ENCODE measurements around the gene NT5DC4. TPM values are rescaled to one million over a fixed set of nuclear protein-coding genes. Genes with fewer than 3 reads are reported as not detected.

The NT5DC4 gene
- total RNA-seq, 1 donor from 2014 or later = not detected

GRCh38 chr2:112682101-112682500 lies 38.7 kb upstream of the NT5DC4 start:
- Histone ChIP-seq H3K36me3 (ENCODE audit: control insufficient read depth, insufficient read depth, low read length) (no peaks in the 10 kb centered on the region), H3K27me3 (ENCODE audit: control insufficient read depth, insufficient read depth, low read length) (no peaks in the 10 kb centered on the region), H3K4me3 (ENCODE audit: low read depth, low read length) (no peak overlapping the region)
- no peak for TF ChIP-seq CTCF (IDR thresholded peaks at IDR 0.05; ENCODE audit: insufficient read depth, low read length, severe bottlenecking)
- FAIRE-seq (no peak), DNase-seq (ENCODE audit: low read depth) (no peak)

GRCh38 chr2:112683550-112684414 lies 37.0 kb upstream of the NT5DC4 start:
- H3K36me3 ChIP-seq (ENCODE audit: control insufficient read depth, insufficient read depth, low read length) = no peaks in the 10 kb centered on the region
- DNase-seq (ENCODE audit: low read depth) = no peak
- no peak overlapping the region for H3K4me3 ChIP-seq (ENCODE audit: low read depth, low read length)
- TF ChIP-seq CTCF (IDR thresholded peaks at IDR 0.05; ENCODE audit: insufficient read depth, low read length, severe bottlenecking) = no peak
- FAIRE-seq = no peak
- H3K27me3 ChIP-seq (ENCODE audit: control insufficient read depth, insufficient read depth, low read length) = no peaks in the 10 kb centered on the region

GRCh38 chr2:112684415-112684775 lies 36.4 kb upstream of the NT5DC4 start:
- DNase-seq (ENCODE audit: low read depth) (no peak), FAIRE-seq (no peak)
- no peaks in the 10 kb centered on the region for H3K36me3 ChIP-seq (ENCODE audit: control insufficient read depth, insufficient read depth, low read length)
- no peaks in the 10 kb centered on the region for H3K27me3 ChIP-seq (ENCODE audit: control insufficient read depth, insufficient read depth, low read length)
- TF ChIP-seq CTCF (IDR thresholded peaks at IDR 0.05; ENCODE audit: insufficient read depth, low read length, severe bottlenecking) = no peak
- H3K4me3 ChIP-seq (ENCODE audit: low read depth, low read length) = no peak overlapping the region

GRCh38 chr2:112685271-112685884 lies 35.4 kb upstream of the NT5DC4 start:
- no peak for DNase-seq (ENCODE audit: low read depth)
- Histone ChIP-seq H3K27me3 (ENCODE audit: control insufficient read depth, insufficient read depth, low read length) (no peaks in the 10 kb centered on the region), H3K4me3 (ENCODE audit: low read depth, low read length) (no peak overlapping the region), H3K36me3 (ENCODE audit: control insufficient read depth, insufficient read depth, low read length) (no peaks in the 10 kb centered on the region)
- TF ChIP-seq CTCF (IDR thresholded peaks at IDR 0.05; ENCODE audit: insufficient read depth, low read length, severe bottlenecking) = no peak
- FAIRE-seq = no peak

GRCh38 chr2:112686348-112687217 lies 34.2 kb upstream of the NT5DC4 start:
- no peak for DNase-seq (ENCODE audit: low read depth)
- FAIRE-seq = no peak

More at GRCh38 chr2:112686348-112687217, 34.2 kb upstream of the NT5DC4 start:
- H3K36me3 ChIP-seq (ENCODE audit: control insufficient read depth, insufficient read depth, low read length) = no peaks in the 10 kb centered on the region
- TF ChIP-seq CTCF (IDR thresholded peaks at IDR 0.05; ENCODE audit: insufficient read depth, low read length, severe bottlenecking) = no peak
- no peak overlapping the region for H3K4me3 ChIP-seq (ENCODE audit: low read depth, low read length)
- H3K27me3 ChIP-seq (ENCODE audit: control insufficient read depth, insufficient read depth, low read length) = no peaks in the 10 kb centered on the region

Data from bronchial epithelial cell (primary cell).